H1 (cell line): ENCODE results near the gene CGAS. TPM values are rescaled to one million over a fixed set of nuclear protein-coding genes. Genes with fewer than 3 reads are reported as not detected.

Experiments used
- CTCF ChIA-PET: fragments of 300-600 bp; sonication (Branson Sonifier 250); formaldehyde crosslinking; loops from one replicate; lab custom pipeline; 2021; ENCODE audit not compliant: partially characterized antibody; lab: Charles Lee
- POLR2A ChIA-PET: fragments of 300-600 bp; sonication (Branson Sonifier 250); formaldehyde crosslinking; loops from one replicate; lab custom pipeline; 2021; ENCODE audit warnings: inconsistent platforms; ENCODE audit not compliant: partially characterized antibody; lab: Charles Lee
- DNase-seq, 2 experiments: peaks; one replicate each; pipeline versions ENCODE4 v3.0.0 to v3.0.0-alpha.2; 2010 to 2022; ENCODE audit warnings: low spot score in 2 of 2, low read depth in 1 of 2, mixed read lengths in 1 of 2
- FAIRE-seq: peaks from 2 replicates; lab custom pipeline; 2011; peaks lifted over from hg19 to GRCh38; lab: Jason Lieb, UNC
- H2AFZ ChIP-seq: 2 replicates; pipeline ENCODE4 v1.8.1; 2012; ENCODE audit warnings: low read length, inconsistent platforms
- H2AK5ac ChIP-seq: 2 replicates; pipeline ENCODE4 v1.6.1; 2013; ENCODE audit warnings: low read depth, low read length
- H2BK120ac ChIP-seq: replicated peaks from 2 replicates; pipeline ENCODE3; 2013; ENCODE audit warnings: low read depth, low read length, inconsistent platforms
- H2BK12ac ChIP-seq: 2 replicates; pipeline ENCODE4 v1.6.1; 2013; ENCODE audit warnings: low read depth, low read length
- H2BK15ac ChIP-seq: 2 replicates; pipeline ENCODE4 v1.6.1; 2013; ENCODE audit warnings: low read length
- H2BK20ac ChIP-seq: 2 replicates; pipeline ENCODE4 v1.6.1; 2013; ENCODE audit warnings: low read length
- H2BK5ac ChIP-seq: 2 replicates; pipeline ENCODE4 v1.6.1; 2013; ENCODE audit warnings: low read depth, low read length
- H3K14ac ChIP-seq: 2 replicates; pipeline ENCODE4 v1.6.1; 2013; ENCODE audit warnings: inconsistent platforms; ENCODE audit not compliant: insufficient read length
- H3K18ac ChIP-seq: 2 replicates; pipeline ENCODE4 v1.6.1; 2013; ENCODE audit warnings: low read length; ENCODE audit errors: extremely low read depth
- H3K23ac ChIP-seq: 2 replicates; pipeline ENCODE4 v1.6.1; 2013; ENCODE audit warnings: inconsistent platforms; ENCODE audit not compliant: insufficient read length
- H3K23me2 ChIP-seq: 2 replicates; pipeline ENCODE4 v1.6.1; 2013; ENCODE audit warnings: low read depth, low read length
- H3K27ac ChIP-seq: 2 replicates; pipeline ENCODE4 v1.6.1; 2011; ENCODE audit warnings: low read depth, low read length, inconsistent platforms
- H3K27me3 ChIP-seq, 4 experiments: replicated peaks in 1 of 4; 1 replicate in 1 of 4; 2 replicates in 3 of 4; pipeline versions ENCODE4 v1.6.1 to v1.8.1; 2011 to 2013; ENCODE audit warnings: low read length in 3 of 4, mild to moderate bottlenecking in 3 of 4, inconsistent platforms in 2 of 4, mixed read lengths in 2 of 4, moderate library complexity in 1 of 4; ENCODE audit not compliant: control insufficient read depth in 3 of 4, insufficient read depth in 3 of 4; ENCODE audit errors: extremely low read depth in 1 of 4
- H3K36me3 ChIP-seq, 4 experiments: 2 replicates each; pipeline versions ENCODE4 v1.6.1 to v1.8.1; 2011 to 2013; ENCODE audit warnings: mild to moderate bottlenecking in 4 of 4, low read length in 3 of 4, moderate library complexity in 2 of 4, control low read depth in 1 of 4, inconsistent platforms in 1 of 4; ENCODE audit not compliant: insufficient read depth in 4 of 4, control insufficient read depth in 2 of 4
- H3K4ac ChIP-seq: replicated peaks from 2 replicates; pipeline ENCODE3; 2013; ENCODE audit warnings: low read length, low read depth, mixed read lengths, inconsistent platforms; ENCODE audit not compliant: insufficient read length
- H3K4me1 ChIP-seq, 4 experiments: replicated peaks in 1 of 4; 1 replicate in 1 of 4; 2 replicates in 3 of 4; pipeline versions ENCODE4 v1.6.1 to v1.8.1; 2011 to 2013; ENCODE audit warnings: low read length in 3 of 4, inconsistent platforms in 2 of 4, mixed read lengths in 1 of 4; ENCODE audit not compliant: insufficient read depth in 4 of 4, control insufficient read depth in 3 of 4
- H3K4me2 ChIP-seq, 2 experiments: 2 replicates each; pipeline versions ENCODE4 v1.6.1 to v1.8.1; 2011 to 2013; ENCODE audit warnings: low read depth in 2 of 2, low read length in 2 of 2, control low read depth in 1 of 2, inconsistent platforms in 1 of 2, mild to moderate bottlenecking in 1 of 2; ENCODE audit not compliant: insufficient read depth in 1 of 2
- H3K4me3 ChIP-seq, 4 experiments: fragments of 200-600, 300-600 bp in 1 of 4; sonication (generic), shearing (Covaris generic), sonication (Bioruptor Twin) in 1 of 4; 2 replicates each; pipeline versions ENCODE4 v1.5.1 to v1.8.1; 2011 to 2016; ENCODE audit warnings: low read length in 4 of 4, low read depth in 3 of 4, control low read depth in 2 of 4, inconsistent platforms in 2 of 4, mild to moderate bottlenecking in 2 of 4, mixed read lengths in 1 of 4, moderate library complexity in 1 of 4; ENCODE audit not compliant: insufficient read depth in 2 of 4; ENCODE audit errors: extremely low read depth in 1 of 4
- H3K56ac ChIP-seq: replicated peaks from 2 replicates; pipeline ENCODE3; 2013; ENCODE audit warnings: low read depth, mild to moderate bottlenecking, mixed read lengths, low read length, inconsistent platforms; ENCODE audit not compliant: insufficient read length
- H3K79me1 ChIP-seq: 2 replicates; pipeline ENCODE4 v1.6.1; 2013; ENCODE audit warnings: low read depth, low read length, control low read depth
- H3K79me2 ChIP-seq, 2 experiments: 2 replicates each; pipeline versions ENCODE4 v1.6.1 to v1.8.1; 2012 to 2013; ENCODE audit warnings: low read length in 2 of 2, mild to moderate bottlenecking in 2 of 2, inconsistent platforms in 1 of 2; ENCODE audit not compliant: insufficient read depth in 2 of 2, control insufficient read depth in 1 of 2
- H3K9ac ChIP-seq, 4 experiments: replicated peaks in 1 of 4; 1 replicate in 1 of 4; 2 replicates in 3 of 4; pipeline versions ENCODE4 v1.6.1 to v1.8.1; 2011 to 2013; ENCODE audit warnings: low read depth in 3 of 4, low read length in 3 of 4, control low read depth in 2 of 4, mild to moderate bottlenecking in 2 of 4, moderate library complexity in 2 of 4, inconsistent platforms in 1 of 4; ENCODE audit errors: extremely low read depth in 1 of 4
- H3K9me3 ChIP-seq, 2 experiments: 2 replicates each; pipeline versions ENCODE4 v1.6.1 to v1.8.1; 2012 to 2013; ENCODE audit warnings: mild to moderate bottlenecking in 2 of 2, moderate library complexity in 2 of 2, control low read depth in 1 of 2, inconsistent platforms in 1 of 2, low read depth in 1 of 2, low read length in 1 of 2, mixed read lengths in 1 of 2; ENCODE audit not compliant: insufficient read depth in 2 of 2
- H4K20me1 ChIP-seq, 2 experiments: replicated peaks in 1 of 2; 2 replicates each; pipeline versions ENCODE3 to v1.8.1; 2011 to 2013; ENCODE audit warnings: inconsistent platforms in 2 of 2, low read length in 2 of 2, mild to moderate bottlenecking in 1 of 2; ENCODE audit not compliant: insufficient read depth in 2 of 2, control insufficient read depth in 1 of 2
- H4K5ac ChIP-seq: 2 replicates; pipeline ENCODE4 v1.6.1; 2013; ENCODE audit warnings: low read length, low read depth, mixed read lengths, inconsistent platforms; ENCODE audit not compliant: insufficient read length
- H4K8ac ChIP-seq: 2 replicates; pipeline ENCODE4 v1.8.0; 2013; ENCODE audit warnings: mild to moderate bottlenecking, moderate library complexity, low read length, inconsistent platforms; ENCODE audit not compliant: insufficient read depth; ENCODE audit errors: extremely low read depth
- H4K91ac ChIP-seq: replicated peaks from 2 replicates; pipeline ENCODE3; 2013; ENCODE audit warnings: low read length, mixed read lengths, inconsistent platforms; ENCODE audit not compliant: insufficient read length
- KDM1A ChIP-seq: fragments of 200-600, 300-600 bp; sonication (generic); IDR thresholded peaks from 2 replicates; pipeline ENCODE4 v1.7.1; 2016; ENCODE audit warnings: mild to moderate bottlenecking, low read length, borderline replicate concordance
- WGBS, 2 experiments: shearing (Covaris generic) in 1 of 2; methylation state at CpG; one replicate each; pipeline versions ENCODE4 v1.1.6 to v1.1.7; 2013 to 2015; ENCODE audit warnings: low lambda C conversion rate in 2 of 2, mixed read lengths in 2 of 2, inconsistent platforms in 1 of 2, low coverage in 1 of 2, missing lambda C conversion rate in 1 of 2; ENCODE audit not compliant: insufficient replicate concordance in 2 of 2, insufficient coverage in 1 of 2, insufficient read length in 1 of 2; ENCODE audit errors: extremely low coverage in 1 of 2, missing lambda C conversion rate in 1 of 2; 5-methylcytosine and 5-hydroxymethylcytosine counted together
- polyA plus RNA-seq, 7 experiments: library from polyadenylated mRNA; depleted of rRNA in 3 of 7; stranded (reverse) in 5 of 7; unstranded in 2 of 7; fragments of >200 nt in 5 of 7; fragments of 200-250 nt in 2 of 7; gene quantifications; 1 replicate in 5 of 7; 2 replicates in 1 of 7; 4 replicates in 1 of 7; pipeline versions ENCODE4 v1.2.1 to v1.2.3, GENCODE V29; 2011 to 2013; ENCODE audit warnings: missing spikeins in 2 of 7, mixed read lengths in 2 of 7
- total RNA-seq: library from RNA; stranded (reverse); fragmentation: NEBNext Ultra II Directional; extraction: Animal tissue kit (Norgen Biotek cat#: 25700); gene quantifications from 2 replicates; pipeline ENCODE4 v1.2.1, GENCODE V29; 2021

The CGAS gene
- total and polyA plus RNA-seq, 2 of the 8 experiments (the other 6 are each of a cell fraction or from before 2014, with no cell fraction given) = 2.1 to 6.3 TPM

DNA sequence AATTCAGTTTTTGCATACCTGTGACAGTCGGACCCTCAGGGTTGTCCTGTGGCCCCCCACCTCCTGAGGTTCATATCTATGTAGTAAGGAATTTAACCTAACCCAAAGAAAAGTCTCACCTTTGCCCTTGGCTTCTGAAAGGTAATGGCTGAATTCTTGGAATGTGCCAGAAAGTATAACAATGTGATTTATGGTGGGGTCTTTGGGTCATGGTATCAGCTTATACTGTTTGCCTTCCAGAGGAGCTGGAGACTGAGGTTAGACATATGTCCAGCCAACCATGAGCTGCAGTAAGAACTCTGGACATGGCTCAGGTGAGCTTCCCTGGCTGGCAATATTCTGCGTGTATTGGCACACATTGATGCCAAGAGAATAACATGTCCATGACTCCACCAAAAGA lies 30.6 kb downstream of the CGAS start:
- no peaks in the 10 kb centered on the region for H4K20me1 ChIP-seq
- no peak overlapping the region for H3K56ac ChIP-seq
- peaks cover 0 to 1% (median 0%) of the 10 kb centered on the region in 4 experiments; a peak in 1 of 7 replicates for H3K27me3 ChIP-seq
- H3K23me2 ChIP-seq = no peaks in the 10 kb centered on the region
- H3K9ac ChIP-seq = no peak overlapping the region
- H3K4me1 ChIP-seq = no peaks in the 10 kb centered on the region
- ChIA-PET CTCF (interaction anchor here (0.6 kb wide), 1 partner anchor 27 kb away, joined by 3 read pairs; the partner anchor contains the start of gene DDX43), POLR2A (interaction anchor here (0.9 kb wide), 1 partner anchor 11 kb away, joined by 3 read pairs; no protein-coding TSS in a partner anchor)
- H3K4ac ChIP-seq = no peak overlapping the region
- DNase-seq = no peak
- no peak overlapping the region for H2AFZ ChIP-seq
- no peaks in the 10 kb centered on the region for H3K79me1 ChIP-seq
- no peak overlapping the region for H4K91ac ChIP-seq
- H3K18ac ChIP-seq = no peak overlapping the region
- no peak overlapping the region for H3K23ac ChIP-seq
- no peak overlapping the region for H3K4me2 ChIP-seq
- WGBS, 2 experiments = 94% methylated on average over 2 of the region's 2 CpGs; no CpG with 5 or more reads in 1 of the 2 experiments
- no peak overlapping the region for H2BK120ac ChIP-seq
- no peak overlapping the region for H3K14ac ChIP-seq
- no peaks in the 10 kb centered on the region for H3K79me2 ChIP-seq
- H2BK20ac ChIP-seq = no peak overlapping the region
- H3K4me3 ChIP-seq = no peak overlapping the region
- no peak overlapping the region for H2BK12ac ChIP-seq
- H3K9me3 ChIP-seq = no peaks in the 10 kb centered on the region
- no peak for FAIRE-seq
- no peak overlapping the region for H2AK5ac ChIP-seq
- H4K8ac ChIP-seq = no peak overlapping the region
- peaks cover 0 to 5% (median 1%) of the 10 kb centered on the region in 4 experiments; a peak in 2 of 8 replicates for H3K36me3 ChIP-seq
- no peak overlapping the region for H2BK15ac ChIP-seq
- H4K5ac ChIP-seq = no peak overlapping the region
- no peak overlapping the region for H2BK5ac ChIP-seq
- H3K27ac ChIP-seq = no peak overlapping the region
- no peak for TF ChIP-seq KDM1A
